ENCODE data around the gene ZNG1A. TPM values are rescaled to one million over a fixed set of nuclear protein-coding genes. Genes with fewer than 3 reads are reported as not detected.

ZNG1A gene
- total RNA-seq, 1 experiment from 2014 or later: 31.1 TPM

DNA sequence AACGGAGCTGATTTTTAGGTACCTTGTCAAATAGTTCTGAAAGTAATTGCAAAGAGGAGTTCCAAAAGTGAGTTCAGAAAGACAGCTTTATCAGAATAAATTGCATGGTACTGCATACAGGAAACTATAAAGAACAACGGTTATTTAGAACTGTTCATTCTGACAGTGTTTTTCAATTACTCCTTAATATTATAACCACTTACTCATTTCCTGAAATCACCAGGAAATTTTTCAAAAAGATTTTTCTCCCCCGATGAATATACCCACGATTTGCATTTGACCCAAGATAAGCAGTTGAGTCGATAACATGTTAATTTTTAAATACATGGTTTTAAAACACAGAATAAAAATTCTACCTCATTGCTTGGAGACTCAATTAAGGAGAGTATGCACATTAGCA, 45.2 kb upstream of the ZNG1A start:
- no peak overlapping the region for H3K14ac ChIP-seq (ENCODE audit: insufficient read depth, low read length)
- H3K27me3 ChIP-seq (ENCODE audit: insufficient read depth, low read length): no peaks in the 10 kb centered on the region
- Mint-ChIP-seq H3K36me3 (ENCODE audit: insufficient read depth in 1 of 3, low read depth in 3 of 3) (no peaks in the 10 kb centered on the region), H3K9me3 (peaks cover 0 to 2% of the 10 kb centered on the region in 2 experiments; a peak in 1 of 5 replicates), H3K27ac (no peak overlapping the region), H3K27me3 (ENCODE audit: low read depth) (no peaks in the 10 kb centered on the region), H3K4me1 (peaks cover 11 to 12% of the 10 kb centered on the region in 2 experiments), H3K4me3 (no peak overlapping the region)
- H3K56ac ChIP-seq (ENCODE audit: insufficient read length, low read depth, low read length): no peak overlapping the region
- H2BK12ac ChIP-seq (ENCODE audit: insufficient read length, low read depth, low read length): no peak overlapping the region
- no peak overlapping the region for H2BK120ac ChIP-seq (ENCODE audit: low read depth, low read length, poor library complexity, severe bottlenecking)
- no peak overlapping the region for H4K8ac ChIP-seq (replicated peaks; ENCODE audit: insufficient read length, low read depth, low read length)
- H3K9me3 ChIP-seq (ENCODE audit: control insufficient read depth, low read depth, low read length): no peaks in the 10 kb centered on the region
- no peak overlapping the region for H4K5ac ChIP-seq (ENCODE audit: insufficient read length, low read depth, low read length)
- no peak for DNase-seq
- H2AK5ac ChIP-seq (ENCODE audit: insufficient read length, low read length): no peak overlapping the region
- H3K79me1 ChIP-seq (ENCODE audit: insufficient read depth, low read depth, low read length, poor library complexity, severe bottlenecking): no peaks in the 10 kb centered on the region
- no peak overlapping the region for H3K9ac ChIP-seq (ENCODE audit: extremely low read depth, insufficient read length, low read length)
- no peak overlapping the region for H3K18ac ChIP-seq (ENCODE audit: insufficient read length, low read depth, low read length)
- no peak overlapping the region for H2BK20ac ChIP-seq (ENCODE audit: low read depth, low read length, poor library complexity, severe bottlenecking)
- no peak overlapping the region for H2BK15ac ChIP-seq (ENCODE audit: low read depth, low read length)
- H4K91ac ChIP-seq (ENCODE audit: insufficient read length, low read depth, low read length): no peak overlapping the region
- no peaks in the 10 kb centered on the region for H3K23me2 ChIP-seq (ENCODE audit: insufficient read length, low read depth, low read length, poor library complexity, severe bottlenecking)
- H3K4me2 ChIP-seq (ENCODE audit: insufficient read depth, insufficient read length, low read length): no peak overlapping the region
- H3K27ac ChIP-seq (ENCODE audit: insufficient read length, low read depth, low read length): no peak overlapping the region
- H3K4me1 ChIP-seq (ENCODE audit: insufficient read depth, low read length): no peaks in the 10 kb centered on the region
- no peak overlapping the region for H2AFZ ChIP-seq (ENCODE audit: low read length)
- no peak overlapping the region for H3K4ac ChIP-seq (ENCODE audit: low read depth, low read length)
- WGBS (ENCODE audit: extremely low coverage, insufficient read length, low lambda C conversion rate): no CpG with 5 or more reads among the region's 5 CpGs
- H4K20me1 ChIP-seq (ENCODE audit: control insufficient read depth, insufficient read depth, insufficient read length): no peaks in the 10 kb centered on the region
- no peak overlapping the region for H2BK5ac ChIP-seq (ENCODE audit: insufficient read length, low read length)
- H3K23ac ChIP-seq (ENCODE audit: insufficient read length, low read depth, low read length): no peak overlapping the region
- TF ChIP-seq, protein P1, sequence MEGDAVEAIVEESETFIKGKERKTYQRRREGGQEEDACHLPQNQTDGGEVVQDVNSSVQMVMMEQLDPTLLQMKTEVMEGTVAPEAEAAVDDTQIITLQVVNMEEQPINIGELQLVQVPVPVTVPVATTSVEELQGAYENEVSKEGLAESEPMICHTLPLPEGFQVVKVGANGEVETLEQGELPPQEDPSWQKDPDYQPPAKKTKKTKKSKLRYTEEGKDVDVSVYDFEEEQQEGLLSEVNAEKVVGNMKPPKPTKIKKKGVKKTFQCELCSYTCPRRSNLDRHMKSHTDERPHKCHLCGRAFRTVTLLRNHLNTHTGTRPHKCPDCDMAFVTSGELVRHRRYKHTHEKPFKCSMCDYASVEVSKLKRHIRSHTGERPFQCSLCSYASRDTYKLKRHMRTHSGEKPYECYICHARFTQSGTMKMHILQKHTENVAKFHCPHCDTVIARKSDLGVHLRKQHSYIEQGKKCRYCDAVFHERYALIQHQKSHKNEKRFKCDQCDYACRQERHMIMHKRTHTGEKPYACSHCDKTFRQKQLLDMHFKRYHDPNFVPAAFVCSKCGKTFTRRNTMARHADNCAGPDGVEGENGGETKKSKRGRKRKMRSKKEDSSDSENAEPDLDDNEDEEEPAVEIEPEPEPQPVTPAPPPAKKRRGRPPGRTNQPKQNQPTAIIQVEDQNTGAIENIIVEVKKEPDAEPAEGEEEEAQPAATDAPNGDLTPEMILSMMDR (conservative IDR thresholded peaks at IDR 0.05): no peak
- H3T11ph ChIP-seq (ENCODE audit: low read length): no peak overlapping the region
- no peaks in the 10 kb centered on the region for H3K79me2 ChIP-seq (ENCODE audit: insufficient read depth, low read length)
